Endothelial cell of umbilical vein (primary cell): ENCODE measurements around the gene ERO1B. TPM values are rescaled to one million over a fixed set of nuclear protein-coding genes. Genes with fewer than 3 reads are reported as not detected.

Experiments used
- BruUV-seq: library from RNA; stranded (reverse); fragments of 400-500 nt; replicated peaks from 2 replicates; lab custom pipeline; 2021; lab: Mats Ljungman, UMichigan
- CTCF ChIA-PET: fragments of 300-600, 350-600 bp; sonication (Branson Sonifier 250); formaldehyde crosslinking; loops from one replicate; lab custom pipeline; 2021; ENCODE audit warnings: antibody characterized with exemption, inconsistent platforms; lab: Charles Lee
- POLR2A ChIA-PET: fragments of 300-600, 350-600 bp; sonication (Branson Sonifier 250); formaldehyde crosslinking; loops from one replicate; lab custom pipeline; 2021; ENCODE audit warnings: antibody characterized with exemption, inconsistent platforms; lab: Charles Lee
- DNase-seq: peaks from one replicate; pipeline ENCODE4 v3.0.0-alpha.2; 2011; ENCODE audit warnings: low read depth, low spot score
- FAIRE-seq: peaks from 2 replicates; lab custom pipeline; 2011; peaks lifted over from hg19 to GRCh38; lab: Jason Lieb, UNC
- H2AFZ ChIP-seq: 2 replicates; pipeline ENCODE4 v1.6.0; 2012; ENCODE audit warnings: low read depth, low read length, control low read depth, inconsistent platforms
- H3K27ac ChIP-seq: 2 replicates; pipeline ENCODE4 v1.5.1; 2011; ENCODE audit warnings: low read depth, mild to moderate bottlenecking, control low read depth, low read length, moderate library complexity; ENCODE audit not compliant: insufficient read depth
- H3K27me3 ChIP-seq, 2 experiments: 2 replicates each; pipeline versions ENCODE4 v1.6.0 to v1.6.1; 2011; ENCODE audit warnings: low read length in 2 of 2, mixed read lengths in 1 of 2; ENCODE audit not compliant: control insufficient read depth in 2 of 2, insufficient read depth in 2 of 2
- H3K36me3 ChIP-seq, 2 experiments: 2 replicates in 1 of 2; 3 replicates in 1 of 2; pipeline ENCODE4 v1.5.1; 2011; ENCODE audit warnings: low read length in 2 of 2, mild to moderate bottlenecking in 1 of 2, moderate library complexity in 1 of 2; ENCODE audit not compliant: control insufficient read depth in 2 of 2, insufficient read depth in 2 of 2; ENCODE audit errors: extremely low read depth in 1 of 2
- H3K4me1 ChIP-seq: 3 replicates; pipeline ENCODE4 v1.5.1; 2011; ENCODE audit warnings: mild to moderate bottlenecking, low read length; ENCODE audit not compliant: control insufficient read depth, insufficient read depth; ENCODE audit errors: extremely low read depth
- H3K4me2 ChIP-seq: 2 replicates; pipeline ENCODE4 v1.6.1; 2011; ENCODE audit warnings: low read length, control low read depth, mixed read lengths; ENCODE audit not compliant: insufficient read depth
- H3K4me3 ChIP-seq, 3 experiments: fragments of 200-600 bp in 1 of 3; sonication (generic), shearing (Covaris generic) in 1 of 3; replicated peaks in 1 of 3; 2 replicates each; pipeline ENCODE4 v1.5.1; 2011 to 2016; ENCODE audit warnings: control low read depth in 3 of 3, low read length in 3 of 3, mild to moderate bottlenecking in 2 of 3, inconsistent platforms in 1 of 3, low read depth in 1 of 3, moderate library complexity in 1 of 3; ENCODE audit not compliant: insufficient read depth in 1 of 3
- H3K79me2 ChIP-seq: 2 replicates; pipeline ENCODE4 v1.6.0; 2012; ENCODE audit warnings: low read length, inconsistent platforms; ENCODE audit not compliant: control insufficient read depth, insufficient read depth
- H3K9ac ChIP-seq: replicated peaks from 2 replicates; pipeline ENCODE3; 2011; ENCODE audit warnings: low read length, control low read depth; ENCODE audit not compliant: insufficient read depth; ENCODE audit errors: extremely low read depth
- H3K9me1 ChIP-seq: replicated peaks from 3 replicates; pipeline ENCODE4 v1.6.0; 2011; ENCODE audit warnings: mild to moderate bottlenecking, low read length; ENCODE audit not compliant: control insufficient read depth, insufficient read depth; ENCODE audit errors: extremely low read depth
- H3K9me3 ChIP-seq: replicated peaks from 2 replicates; pipeline ENCODE4 v1.5.1; 2012; ENCODE audit warnings: low read length, inconsistent platforms; ENCODE audit not compliant: control insufficient read depth, insufficient read depth
- H4K20me1 ChIP-seq: replicated peaks from 2 replicates; pipeline ENCODE3; 2011; ENCODE audit warnings: mild to moderate bottlenecking, low read length; ENCODE audit not compliant: control insufficient read depth, insufficient read depth; ENCODE audit errors: extremely low read depth
- CTCF ChIP-seq, 2 donors: IDR thresholded peaks; 1 replicate in 1 of 2; 2 replicates in 1 of 2; pipeline ENCODE4 v1.5.1; 2011; ENCODE audit warnings: low read length in 2 of 2, mild to moderate bottlenecking in 2 of 2, moderate library complexity in 2 of 2, control low read depth in 1 of 2, inconsistent platforms in 1 of 2, low read depth in 1 of 2; ENCODE audit not compliant: insufficient read depth in 1 of 2; ENCODE audit errors: extremely low read depth in 1 of 2
- EZH2 ChIP-seq: IDR thresholded peaks from 2 replicates; pipeline ENCODE4 v1.6.1; 2012; ENCODE audit warnings: borderline replicate concordance, low read depth, mild to moderate bottlenecking, moderate library complexity, low read length, inconsistent platforms; ENCODE audit not compliant: severe bottlenecking
- FOS ChIP-seq: IDR thresholded peaks from 2 replicates; pipeline ENCODE4 v1.6.1; 2011; ENCODE audit warnings: mild to moderate bottlenecking, low read length, moderate library complexity, borderline replicate concordance; ENCODE audit not compliant: insufficient read depth
- GATA2 ChIP-seq: IDR thresholded peaks from 2 replicates; pipeline ENCODE4 v1.7.0; 2011; ENCODE audit warnings: low read depth, mild to moderate bottlenecking, moderate library complexity, mixed read lengths, low read length; ENCODE audit not compliant: insufficient read length, insufficient read depth
- JUN ChIP-seq: IDR thresholded peaks from 2 replicates; pipeline ENCODE4 v1.6.1; 2011; ENCODE audit warnings: borderline replicate concordance, low read depth; ENCODE audit not compliant: insufficient read length, insufficient read depth
- MYC ChIP-seq: IDR thresholded peaks from one replicate; pipeline ENCODE4 v1.6.1; 2011; ENCODE audit warnings: mild to moderate bottlenecking, low read depth, low read length
- POLR2A ChIP-seq: IDR thresholded peaks from 2 replicates; pipeline ENCODE4 v1.6.1; 2012; ENCODE audit warnings: low read depth, mild to moderate bottlenecking, control low read depth, low read length
- POLR2AphosphoS5 ChIP-seq: IDR thresholded peaks from 2 replicates; pipeline ENCODE4 v1.6.1; 2012; ENCODE audit warnings: low read depth, mild to moderate bottlenecking, control low read depth, low read length, moderate library complexity; ENCODE audit not compliant: insufficient read depth
- dilution Hi-C: fragments of 300-500 bp; cut with MboI; formaldehyde crosslinking; loops from one replicate; pipeline ENCODE4 v1.15.0; 2019; ENCODE audit warnings: low sequenced_read_pairs; ENCODE audit not compliant: extremely low pct_ligation_motif_present
- intact Hi-C: fragments of 100-400 bp; cut with micrococcal nuclease; formaldehyde crosslinking; loops from one replicate; pipeline ENCODE4 v1.10.0; 2022
- polyA plus RNA-seq, 4 experiments: library from polyadenylated mRNA; depleted of rRNA in 3 of 4; stranded (reverse) in 3 of 4; unstranded in 1 of 4; fragments of >200 nt; gene quantifications; 2 replicates each; pipeline versions ENCODE4 v1.2.1 to v1.2.3, GENCODE V29; 2011 to 2012; ENCODE audit warnings: missing spikeins in 1 of 4
- total RNA-seq: library from RNA; stranded (reverse); gene quantifications from 2 replicates; pipeline ENCODE4 v1.2.3, GENCODE V29; 2021
- TF ChIP-seq, protein P1 (sequence below): IDR thresholded peaks from 2 replicates; pipeline ENCODE4 v1.6.1; 2011; ENCODE audit not compliant: insufficient read depth, insufficient read length

The ERO1B gene
- total and polyA plus RNA-seq, 2 donors (not counting 3 experiments of a cell fraction or from before 2014, with no cell fraction given) = 1.9 to 3.6 TPM

- no peaks in the 10 kb centered on the region for H3K36me3 ChIP-seq
- no peak overlapping the region for H3K4me3 ChIP-seq
- H2AFZ ChIP-seq = no peak overlapping the region
- dilution Hi-C loops (no loop called here), intact Hi-C loops (no loop called here)
- no peaks in the 10 kb centered on the region for H3K79me2 ChIP-seq
- no peak for TF ChIP-seq CTCF (IDR thresholded peaks at IDR 0.05; ENCODE audit: extremely low read depth in 1 of 2, insufficient read depth in 1 of 2, low read depth in 1 of 2, low read length in 2 of 2)
- TF ChIP-seq POLR2AphosphoS5 = no peak
- TF ChIP-seq EZH2 = no peak
- no peak for TF ChIP-seq GATA2
- no peak for TF ChIP-seq JUN
- no peak for TF ChIP-seq MYC
- no peak for TF ChIP-seq POLR2A
- no peak for TF ChIP-seq FOS
- TF ChIP-seq, protein P1, sequence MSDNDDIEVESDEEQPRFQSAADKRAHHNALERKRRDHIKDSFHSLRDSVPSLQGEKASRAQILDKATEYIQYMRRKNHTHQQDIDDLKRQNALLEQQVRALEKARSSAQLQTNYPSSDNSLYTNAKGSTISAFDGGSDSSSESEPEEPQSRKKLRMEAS = no peak
- no peaks in the 10 kb centered on the region for H3K9me3 ChIP-seq
- DNase-seq = no peak
- no peaks in the 10 kb centered on the region for H3K4me1 ChIP-seq
- no peak overlapping the region for H3K9ac ChIP-seq
- no peak for FAIRE-seq
- no peak overlapping the region for H3K4me2 ChIP-seq
- no peaks in the 10 kb centered on the region for H4K20me1 ChIP-seq
- H3K27ac ChIP-seq = no peak overlapping the region
- no peaks in the 10 kb centered on the region for H3K9me1 ChIP-seq
- H3K27me3 ChIP-seq = no peaks in the 10 kb centered on the region
- no TSS peak for BruUV-seq
- ChIA-PET POLR2A (no interaction called here), CTCF (no interaction called here)
Observed at GRCh38 chr1:236228411-236228810, 53.3 kb downstream of the ERO1B start.
